Measurements from ENCODE around the gene TMEM50A. TPM values are rescaled to one million over a fixed set of nuclear protein-coding genes. Genes with fewer than 3 reads are reported as not detected.
A peak's percentile ranks its signal among the peaks of the same experiment; 100 is the strongest.
"Not testable (repeated sequence)": the region's sequence is repeated elsewhere in the genome, so short reads cannot be mapped to it uniquely, and the experiment has no call there.

Gene TMEM50A
- total RNA-seq, 3 donors from 2014 or later (not counting 1 experiment from before 2014, with no cell fraction given), result 99.9 to 117 (median 107) TPM

DNA sequence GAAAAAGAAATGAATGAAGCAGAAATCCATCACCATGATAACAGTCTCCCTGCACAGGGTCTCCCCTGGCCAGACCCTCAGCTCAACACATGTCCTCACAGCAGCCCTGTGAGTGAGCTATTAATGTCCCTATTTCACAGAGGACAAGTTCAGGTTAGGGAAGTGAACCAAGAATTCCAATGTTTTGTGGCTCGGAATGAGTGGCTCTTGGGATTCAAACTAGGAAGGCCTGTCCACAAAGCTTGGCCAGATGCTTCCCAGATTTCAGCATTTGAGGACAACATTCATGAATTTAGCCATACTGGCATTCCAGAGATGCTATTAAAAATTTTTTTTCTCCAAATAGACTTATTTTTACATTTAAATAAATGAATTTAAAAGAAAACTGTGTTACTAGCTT lies 44.4 kb downstream of the TMEM50A start:
- H3K27ac ChIP-seq (ENCODE audit: low read length); H3K36me3 Mint-ChIP-seq; ATAC-seq; H3K4me1 ChIP-seq (ENCODE audit: control insufficient read depth, insufficient read depth, low read length); H3K9me3 ChIP-seq (ENCODE audit: control insufficient read depth, insufficient read depth, low read length); H3K27me3 Mint-ChIP-seq (ENCODE audit: low read depth in 2 of 2); H3K4me3 Mint-ChIP-seq; intact Hi-C loops (cut with micrococcal nuclease); H3K27me3 ChIP-seq (ENCODE audit: control insufficient read depth, insufficient read depth, low read length); H3K9me3 Mint-ChIP-seq; H3K4me1 Mint-ChIP-seq; H3K36me3 ChIP-seq (ENCODE audit: control insufficient read depth, insufficient read depth, low read length); H3K27ac Mint-ChIP-seq; H3K4me3 ChIP-seq (ENCODE audit: low read length); DNase-seq: not testable (repeated sequence)
- WGBS (ENCODE audit: insufficient coverage), result 100% methylated on average over 1 of the region's 1 CpG

DNA sequence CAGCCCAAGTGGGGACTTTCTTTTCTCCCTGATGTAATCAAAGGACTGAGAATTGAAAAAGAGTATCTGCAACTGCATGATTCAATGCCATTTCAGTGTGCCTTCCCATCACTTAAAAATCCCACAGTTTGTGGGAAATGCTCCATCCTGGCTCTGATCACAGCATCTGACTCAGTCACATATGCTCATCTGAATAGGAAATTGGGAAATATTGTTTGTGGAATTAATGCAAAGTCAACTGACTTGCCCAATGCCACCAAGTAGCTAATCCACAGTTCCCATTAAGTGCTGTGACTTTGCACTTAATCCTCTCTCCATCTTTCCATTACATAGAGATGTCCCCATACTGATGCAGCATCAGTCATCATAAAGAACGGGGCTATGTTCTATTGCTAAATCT lies 45.0 kb downstream of the TMEM50A start:
- H3K9me3 ChIP-seq (ENCODE audit: control insufficient read depth, insufficient read depth, low read length); H3K36me3 Mint-ChIP-seq; H3K4me3 Mint-ChIP-seq; H3K27ac ChIP-seq (ENCODE audit: low read length); H3K4me1 Mint-ChIP-seq; H3K27ac Mint-ChIP-seq; intact Hi-C loops (cut with micrococcal nuclease); H3K27me3 Mint-ChIP-seq (ENCODE audit: low read depth in 2 of 2); H3K4me1 ChIP-seq (ENCODE audit: control insufficient read depth, insufficient read depth, low read length); H3K4me3 ChIP-seq (ENCODE audit: low read length); H3K36me3 ChIP-seq (ENCODE audit: control insufficient read depth, insufficient read depth, low read length); ATAC-seq; H3K9me3 Mint-ChIP-seq; DNase-seq; H3K27me3 ChIP-seq (ENCODE audit: control insufficient read depth, insufficient read depth, low read length): not testable (repeated sequence)
- 100% methylated on average over 1 of the region's 1 CpG for WGBS (ENCODE audit: insufficient coverage)

DNA sequence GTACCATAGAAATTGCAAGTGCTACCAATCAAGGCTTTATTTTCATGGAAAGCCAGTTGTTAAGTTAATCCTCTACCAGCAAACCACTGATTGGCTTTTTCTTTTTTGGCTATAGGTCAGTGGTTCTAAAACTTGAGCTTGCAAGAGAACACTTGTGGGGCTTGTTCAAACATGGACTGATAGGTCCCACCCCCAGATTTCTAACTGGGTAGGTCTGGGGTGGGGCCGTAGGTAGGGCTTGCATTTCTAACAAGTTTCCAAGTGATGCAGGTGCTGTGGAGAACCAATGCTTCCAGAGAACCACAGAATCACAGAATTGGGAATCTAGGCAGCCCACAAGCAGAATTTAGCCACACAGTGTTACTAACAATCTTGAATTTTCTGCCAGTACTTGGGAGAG lies 45.7 kb downstream of the TMEM50A start:
- WGBS (ENCODE audit: insufficient coverage), result no CpG with 5 or more reads among the region's 1 CpG
- H3K27me3 Mint-ChIP-seq (ENCODE audit: low read depth in 2 of 2); H3K4me3 ChIP-seq (ENCODE audit: low read length); H3K4me1 ChIP-seq (ENCODE audit: control insufficient read depth, insufficient read depth, low read length); H3K36me3 Mint-ChIP-seq; DNase-seq; H3K27ac Mint-ChIP-seq; H3K9me3 ChIP-seq (ENCODE audit: control insufficient read depth, insufficient read depth, low read length); intact Hi-C loops (cut with micrococcal nuclease); H3K4me3 Mint-ChIP-seq; H3K36me3 ChIP-seq (ENCODE audit: control insufficient read depth, insufficient read depth, low read length); H3K4me1 Mint-ChIP-seq; H3K9me3 Mint-ChIP-seq; H3K27ac ChIP-seq (ENCODE audit: low read length); ATAC-seq; H3K27me3 ChIP-seq (ENCODE audit: control insufficient read depth, insufficient read depth, low read length): not testable (repeated sequence)

GRCh38 chr1:25387096-25387495 lies 49.0 kb downstream of the TMEM50A start:
- H3K9me3 ChIP-seq (ENCODE audit: control insufficient read depth, insufficient read depth, low read length); H3K4me3 ChIP-seq (ENCODE audit: low read length); DNase-seq; intact Hi-C loops (cut with micrococcal nuclease); H3K4me3 Mint-ChIP-seq; ATAC-seq; H3K27ac ChIP-seq (ENCODE audit: low read length); H3K36me3 Mint-ChIP-seq; H3K4me1 Mint-ChIP-seq; H3K27me3 ChIP-seq (ENCODE audit: control insufficient read depth, insufficient read depth, low read length); H3K27ac Mint-ChIP-seq; H3K36me3 ChIP-seq (ENCODE audit: control insufficient read depth, insufficient read depth, low read length); H3K4me1 ChIP-seq (ENCODE audit: control insufficient read depth, insufficient read depth, low read length); H3K27me3 Mint-ChIP-seq (ENCODE audit: low read depth in 2 of 2); H3K9me3 Mint-ChIP-seq: not testable (repeated sequence)
- 97% methylated on average over 4 of the region's 4 CpGs for WGBS (ENCODE audit: insufficient coverage)

GRCh38 chr1:25388691-25389090 lies 50.6 kb downstream of the TMEM50A start:
- H3K27me3 Mint-ChIP-seq (ENCODE audit: low read depth in 2 of 2); ATAC-seq; intact Hi-C loops (cut with micrococcal nuclease); H3K9me3 ChIP-seq (ENCODE audit: control insufficient read depth, insufficient read depth, low read length); H3K4me3 ChIP-seq (ENCODE audit: low read length); H3K4me3 Mint-ChIP-seq; H3K36me3 Mint-ChIP-seq; H3K9me3 Mint-ChIP-seq; H3K27me3 ChIP-seq (ENCODE audit: control insufficient read depth, insufficient read depth, low read length); H3K36me3 ChIP-seq (ENCODE audit: control insufficient read depth, insufficient read depth, low read length); H3K27ac ChIP-seq (ENCODE audit: low read length); H3K27ac Mint-ChIP-seq; H3K4me1 ChIP-seq (ENCODE audit: control insufficient read depth, insufficient read depth, low read length); DNase-seq; H3K4me1 Mint-ChIP-seq: not testable (repeated sequence)
- WGBS (ENCODE audit: insufficient coverage), result 83% methylated on average over 6 of the region's 9 CpGs

DNA sequence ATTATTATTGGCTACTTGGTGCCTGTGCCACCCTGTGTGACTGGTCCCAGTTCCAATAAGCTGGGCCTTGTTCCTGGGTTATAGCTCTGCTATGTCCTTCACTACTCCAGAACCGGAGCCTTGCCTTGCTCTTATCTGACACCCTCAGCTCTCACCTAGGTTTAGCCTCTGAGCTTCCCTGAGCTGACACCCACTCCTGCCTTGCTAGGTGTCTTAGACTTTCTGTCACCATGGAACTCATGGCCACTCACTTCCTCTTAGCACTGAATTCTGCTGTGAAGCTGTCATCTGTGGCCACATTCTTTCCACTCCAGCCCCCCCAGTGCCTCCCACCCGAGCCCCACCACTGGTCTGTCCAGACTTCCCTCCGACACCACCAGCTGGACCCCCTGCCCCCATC lies 51.6 kb downstream of the TMEM50A start:
- peak overlapping the region in 1 of 2 donors; percentile 50 for H3K27ac Mint-ChIP-seq
- H3K27ac ChIP-seq (ENCODE audit: low read length); H3K9me3 Mint-ChIP-seq; intact Hi-C loops (cut with micrococcal nuclease); H3K9me3 ChIP-seq (ENCODE audit: control insufficient read depth, insufficient read depth, low read length); H3K4me1 ChIP-seq (ENCODE audit: control insufficient read depth, insufficient read depth, low read length); H3K36me3 Mint-ChIP-seq; ATAC-seq; DNase-seq; H3K27me3 ChIP-seq (ENCODE audit: control insufficient read depth, insufficient read depth, low read length); H3K4me3 Mint-ChIP-seq; H3K36me3 ChIP-seq (ENCODE audit: control insufficient read depth, insufficient read depth, low read length); H3K4me3 ChIP-seq (ENCODE audit: low read length); H3K4me1 Mint-ChIP-seq; H3K27me3 Mint-ChIP-seq (ENCODE audit: low read depth in 2 of 2): not testable (repeated sequence)
- 31% methylated on average over 3 of the region's 3 CpGs for WGBS (ENCODE audit: insufficient coverage)
